HG02943 (cell line): ENCODE measurements around the gene RAP1GDS1.
A peak's percentile ranks its signal among the peaks of the same experiment; 100 is the strongest.
"Not testable (repeated sequence)": the region's sequence is repeated elsewhere in the genome, so short reads cannot be mapped to it uniquely, and the experiment has no call there.

ENCODE experiments used
- ATAC-seq: cut with Tn5 transposase; IDR thresholded peaks from one replicate; pipeline ENCODE4 v1.9.1; 2021; ENCODE audit warnings: mild to moderate bottlenecking, low read depth, moderate library complexity; ENCODE audit not compliant: unreplicated experiment

The RAP1GDS1 gene

DNA sequence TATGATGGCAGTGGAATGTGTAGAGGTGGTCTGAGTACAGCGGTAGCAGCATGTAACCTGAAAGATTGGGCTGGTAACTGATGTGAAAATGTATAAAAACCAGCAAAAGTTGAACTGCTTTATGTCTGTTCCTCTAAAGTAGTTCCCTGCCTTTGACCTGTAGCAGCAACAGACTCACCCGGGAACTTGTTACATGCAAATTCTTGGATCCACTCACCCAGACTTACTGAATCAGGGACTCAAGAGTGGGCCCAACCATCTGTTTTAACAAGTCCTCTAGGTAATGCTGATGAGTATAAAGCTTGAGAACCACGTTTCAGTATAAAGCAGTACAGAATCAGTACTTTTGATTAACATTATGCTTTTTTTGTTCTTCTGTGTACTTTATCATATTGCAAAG is 84.7 kb downstream of the RAP1GDS1 start:
- no peak for ATAC-seq

DNA sequence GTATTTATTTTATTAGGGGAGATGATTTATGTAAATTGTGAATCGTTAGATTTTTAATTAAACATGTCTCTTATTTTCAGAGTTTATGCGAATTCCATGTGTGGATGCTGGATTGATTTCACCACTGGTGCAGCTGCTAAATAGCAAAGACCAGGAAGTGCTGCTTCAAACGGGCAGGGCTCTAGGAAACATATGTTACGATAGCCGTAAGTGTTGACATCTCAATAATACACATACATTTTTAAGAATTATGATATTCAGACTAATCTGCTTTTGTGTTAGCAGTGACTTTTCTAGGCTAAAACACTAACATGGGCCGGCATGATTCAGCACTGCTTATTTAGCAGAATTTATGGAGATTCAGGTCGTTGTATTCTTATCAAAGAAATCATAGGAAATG is 91.2 kb downstream of the RAP1GDS1 start:
- no peak for ATAC-seq

DNA sequence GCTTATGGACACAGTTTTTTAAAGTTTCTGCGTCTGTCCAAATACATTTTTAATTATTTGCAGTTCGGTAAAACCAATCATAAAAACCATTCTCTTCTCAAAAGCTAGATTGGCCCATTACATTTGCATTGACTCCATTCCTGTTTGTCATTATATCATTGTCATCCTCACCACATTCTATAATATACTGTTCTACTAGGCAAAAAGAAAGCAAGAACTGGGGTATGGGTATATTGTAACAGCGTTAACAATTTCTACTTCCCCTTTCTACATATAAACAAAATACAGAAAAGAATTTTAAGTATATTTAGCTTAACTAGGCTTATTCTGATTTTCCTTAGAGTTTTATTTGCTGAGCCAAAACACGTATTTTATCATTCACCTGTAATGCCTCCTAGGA is 91.8 kb downstream of the RAP1GDS1 start:
- no peak for ATAC-seq

DNA sequence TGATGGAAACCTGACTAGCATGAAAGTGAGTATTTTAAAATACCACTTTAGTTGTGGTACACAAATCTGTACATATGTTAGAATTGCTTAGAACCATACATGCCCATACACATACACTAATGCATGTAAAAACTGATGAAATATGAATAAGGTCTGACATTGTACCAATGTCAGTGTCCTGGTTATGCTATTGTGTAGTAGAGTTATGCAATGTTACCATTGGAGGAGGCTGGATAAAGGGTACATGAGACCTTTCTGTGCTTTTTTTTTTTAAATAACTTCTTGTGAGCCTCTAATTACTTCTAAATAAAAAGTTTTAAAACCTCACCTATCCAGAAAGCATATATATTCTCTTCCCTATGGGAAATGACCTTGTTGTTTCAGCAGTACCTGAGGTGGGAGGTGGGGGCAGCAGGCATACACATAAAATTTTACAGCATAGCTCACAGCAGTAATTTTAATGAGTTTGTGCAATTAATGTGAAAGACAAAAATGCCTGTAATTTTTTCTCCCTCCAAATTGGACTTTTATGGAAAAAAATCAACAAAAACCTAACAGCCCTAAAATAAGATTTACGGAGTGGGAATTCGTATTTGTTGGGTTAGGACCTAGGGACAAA is 97.6 kb downstream of the RAP1GDS1 start:
- ATAC-seq = no peak

DNA sequence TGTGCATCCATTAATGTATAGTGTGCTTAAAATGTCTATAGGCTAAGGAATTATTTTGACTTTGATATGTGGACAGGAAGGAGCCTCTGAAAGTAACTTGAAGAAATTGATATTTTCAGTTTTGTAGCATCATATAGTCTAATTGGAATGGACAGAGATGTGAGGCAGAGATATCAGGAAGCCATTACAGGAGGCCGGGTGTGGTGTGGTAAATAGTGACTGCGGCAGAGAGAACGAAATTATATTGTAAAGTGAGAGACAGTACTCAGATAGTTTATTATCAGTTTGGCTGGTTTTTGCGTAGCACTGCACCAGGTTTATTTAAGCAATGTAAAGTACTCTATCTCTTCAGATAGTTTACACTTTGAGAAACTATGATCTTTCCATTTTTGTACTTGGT is 98.5 kb downstream of the RAP1GDS1 start:
- no peak for ATAC-seq

DNA sequence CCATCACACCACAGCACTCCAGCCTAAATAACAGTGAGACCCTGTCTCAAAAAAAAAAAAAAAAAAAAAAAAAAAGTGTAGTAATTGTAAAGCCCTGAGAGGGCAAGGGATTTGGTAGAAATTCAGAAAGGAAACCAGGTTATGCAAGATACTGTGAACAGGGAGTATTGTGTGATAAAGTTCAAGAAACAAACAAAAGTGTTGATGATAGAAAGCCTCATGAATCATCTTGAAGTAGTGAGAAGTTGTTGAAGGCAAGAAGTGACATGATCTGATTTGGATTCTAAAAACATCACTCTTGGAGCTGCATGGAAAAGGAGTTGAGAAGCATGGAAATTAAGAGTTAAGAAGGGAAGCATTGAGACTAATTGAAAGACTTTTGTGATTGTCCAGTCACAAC is 102.2 kb downstream of the RAP1GDS1 start:
- ATAC-seq = no peak

DNA sequence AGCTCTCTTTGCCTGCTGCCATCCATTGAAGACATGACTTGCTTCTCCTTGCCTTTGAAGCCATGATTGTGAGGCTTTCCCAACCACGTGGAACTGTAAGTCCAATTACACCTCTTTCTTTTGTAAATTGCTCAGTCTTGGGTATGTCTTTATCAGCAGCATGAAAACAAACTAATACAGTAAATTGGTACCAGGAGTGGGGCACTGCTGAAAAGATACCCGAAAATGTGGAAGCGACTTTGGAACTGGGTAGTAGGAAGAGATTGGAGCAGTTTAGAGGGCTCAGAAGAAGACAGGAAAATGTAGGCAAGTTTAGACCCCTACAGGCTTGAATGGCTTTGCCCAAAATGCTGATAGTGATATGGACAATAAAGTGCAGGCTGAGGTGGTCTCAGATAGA is 105.1 kb downstream of the RAP1GDS1 start:
- not testable (repeated sequence) for ATAC-seq

DNA sequence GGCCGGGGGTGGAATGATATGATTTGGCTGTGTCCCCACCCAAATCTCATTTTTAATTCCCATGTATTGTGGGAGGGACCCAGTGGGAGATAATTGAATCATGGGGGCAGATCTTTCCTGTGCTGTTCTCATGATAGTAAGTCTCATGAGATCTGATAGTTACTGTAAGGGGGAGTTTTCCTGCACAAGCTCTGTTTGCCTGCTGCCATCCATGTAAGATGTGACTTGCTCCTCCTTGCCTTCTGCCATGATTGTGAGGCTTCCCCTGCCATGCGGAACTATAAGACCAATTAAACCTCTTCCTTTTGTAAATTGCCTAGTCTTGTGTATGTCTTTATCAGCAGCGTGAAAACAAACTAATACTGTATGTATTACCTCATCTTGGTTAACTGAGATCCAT is 106.8 kb downstream of the RAP1GDS1 start:
- ATAC-seq = not testable (repeated sequence)

DNA sequence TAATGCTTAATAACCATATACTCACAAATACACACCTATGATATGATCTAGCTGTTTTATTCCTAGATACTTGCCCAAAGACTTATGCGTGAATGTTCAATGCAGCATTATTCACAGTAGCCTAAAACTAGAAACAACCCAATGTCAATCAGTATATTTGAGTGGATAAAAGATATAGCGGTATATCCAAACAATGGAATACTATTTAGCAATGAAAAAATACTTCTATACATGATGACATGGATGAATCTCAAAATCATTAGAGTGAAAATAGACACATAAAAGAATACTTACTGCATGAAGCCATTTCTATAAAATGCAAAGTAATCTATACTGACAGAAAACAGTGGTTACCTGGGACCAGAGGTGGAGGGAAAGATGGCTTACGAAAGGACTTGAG is 108.1 kb downstream of the RAP1GDS1 start:
- ATAC-seq = no peak

DNA sequence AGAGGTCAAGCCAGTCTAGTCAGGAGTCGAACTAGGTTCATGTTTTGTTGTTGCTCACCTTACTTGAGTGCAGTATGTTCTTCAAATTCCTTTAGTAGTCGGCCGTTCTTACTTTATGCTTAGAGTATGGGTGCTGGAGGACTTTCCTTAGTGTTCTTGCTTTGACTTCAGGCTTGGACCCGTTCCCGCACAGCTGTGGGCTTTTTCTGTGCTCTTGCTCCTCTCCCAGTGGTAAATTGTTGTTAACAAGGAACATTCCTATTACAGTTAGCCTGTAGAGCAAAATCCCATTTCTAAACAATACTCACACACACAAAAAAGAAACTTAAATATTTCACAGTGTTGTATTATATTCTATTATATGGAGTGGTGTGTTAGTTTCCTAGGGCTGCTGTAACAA is 113.5 kb downstream of the RAP1GDS1 start:
- no peak for ATAC-seq

DNA sequence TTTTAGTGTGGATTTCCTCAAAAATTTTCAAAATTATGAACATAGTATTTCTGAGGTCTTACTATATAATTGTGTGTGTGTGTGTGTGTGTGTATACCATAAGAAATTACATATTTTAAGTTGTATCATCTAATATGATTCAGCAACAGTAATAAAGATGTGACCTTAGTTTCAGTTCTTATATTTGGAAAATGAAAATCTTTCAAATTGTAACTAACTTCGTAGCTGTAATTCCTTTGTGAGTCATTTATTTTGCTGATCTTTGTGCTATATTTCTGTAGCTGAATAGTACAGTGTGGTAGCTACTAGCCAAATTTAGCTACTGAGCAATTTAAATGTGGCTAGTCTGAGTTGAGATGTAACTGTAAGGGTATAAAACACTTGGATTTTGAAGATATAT is 116.4 kb downstream of the RAP1GDS1 start:
- ATAC-seq = no peak

DNA sequence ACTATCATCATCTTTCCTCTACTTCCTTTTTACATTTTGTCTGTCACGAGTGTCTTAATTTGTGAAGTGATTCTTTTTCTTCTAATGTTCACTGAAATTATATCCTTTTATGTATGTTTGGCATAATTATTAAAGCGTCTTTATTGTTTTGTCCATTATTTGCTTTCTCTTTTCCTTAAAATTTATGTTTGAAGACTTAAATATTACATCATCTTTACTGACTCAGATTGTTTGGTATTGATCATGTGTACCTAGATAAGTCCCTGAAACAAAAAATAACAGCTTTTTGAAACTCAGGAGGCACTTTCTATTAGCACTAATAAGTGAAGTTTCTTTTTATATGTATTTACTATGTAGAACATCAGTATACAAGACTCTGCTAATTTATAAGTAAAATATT is 120.1 kb downstream of the RAP1GDS1 start:
- no peak for ATAC-seq

DNA sequence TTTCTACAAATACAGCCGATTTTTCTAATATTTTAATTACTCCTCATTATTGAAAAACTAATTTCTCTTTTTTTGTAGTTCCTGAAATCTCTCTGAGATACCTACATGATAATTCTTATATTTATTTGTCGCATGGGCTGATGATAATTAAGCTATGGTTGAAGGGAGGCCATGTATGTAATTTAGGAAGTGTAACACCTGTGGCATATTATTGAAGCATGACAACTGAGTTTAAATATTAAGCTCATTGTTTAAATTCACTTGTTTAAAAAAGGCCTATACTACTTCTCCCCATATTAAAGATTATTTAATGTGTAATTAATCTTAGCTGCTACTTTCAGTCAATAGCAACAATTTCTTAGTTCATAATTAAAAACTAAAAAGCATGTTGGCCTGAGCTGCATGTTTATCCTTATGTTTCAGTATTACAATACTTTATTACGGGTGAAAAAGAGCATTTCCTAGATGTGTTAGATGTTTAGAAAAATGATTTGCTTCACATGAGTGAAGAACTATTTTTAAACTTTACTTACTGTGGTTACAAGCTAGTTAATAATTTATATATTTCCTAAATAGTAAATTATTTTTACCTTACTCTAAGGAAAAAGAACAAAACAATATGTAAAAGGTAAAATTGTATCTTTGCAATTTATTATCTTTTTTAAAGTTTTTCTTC is 122.4 kb downstream of the RAP1GDS1 start:
- peak; percentile 82 for ATAC-seq

DNA sequence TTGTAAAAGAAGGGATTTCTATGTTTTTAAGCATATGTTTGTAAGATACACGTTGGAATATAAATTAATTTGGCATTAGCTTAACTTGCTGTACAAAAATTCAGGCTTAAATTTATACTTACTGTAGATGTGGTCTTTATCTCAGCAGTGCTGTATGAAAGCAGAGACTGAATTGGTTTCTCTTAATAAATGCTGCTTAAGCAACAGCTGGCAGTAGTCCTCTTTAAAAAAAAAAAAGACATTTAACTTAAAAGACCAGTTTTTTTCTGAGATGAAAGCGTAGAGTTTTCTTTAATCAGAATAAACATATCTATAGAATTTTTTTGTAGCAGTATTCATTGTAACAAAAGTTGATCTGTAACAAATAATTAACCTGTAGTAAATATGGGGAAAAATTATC is 124.6 kb downstream of the RAP1GDS1 start:
- no peak for ATAC-seq

DNA sequence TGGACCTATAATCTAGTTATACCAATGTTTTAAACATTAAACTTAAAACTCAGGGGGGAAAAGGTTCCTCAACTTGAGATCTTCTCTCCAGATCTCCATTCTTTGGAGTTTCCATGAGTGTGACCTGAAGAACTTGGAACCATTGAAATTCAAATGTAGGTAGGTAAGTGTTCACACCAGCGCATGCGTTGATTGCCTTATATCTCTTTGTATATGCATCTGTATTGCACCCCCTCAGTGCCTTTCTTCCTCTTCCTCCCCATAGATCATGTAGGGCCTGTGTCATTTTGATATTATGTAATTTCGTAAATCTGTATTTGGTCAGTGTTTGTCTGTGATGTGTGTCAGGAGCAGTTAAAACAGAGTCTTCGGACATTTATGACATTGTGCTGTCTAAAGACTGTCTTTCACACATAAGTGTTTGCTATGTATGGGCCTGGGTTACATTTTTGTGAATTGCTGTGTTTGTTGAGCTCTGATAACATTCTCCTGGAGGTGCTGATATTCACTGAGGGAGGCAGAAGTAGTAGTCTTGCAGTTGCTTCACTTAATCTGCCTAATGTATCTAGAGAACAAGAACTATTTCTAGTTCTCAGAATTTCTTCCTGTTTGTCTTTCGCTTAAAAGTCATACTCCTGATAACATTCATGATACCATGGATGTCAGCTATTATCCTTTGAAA is 126.3 kb downstream of the RAP1GDS1 start:
- no peak for ATAC-seq

DNA sequence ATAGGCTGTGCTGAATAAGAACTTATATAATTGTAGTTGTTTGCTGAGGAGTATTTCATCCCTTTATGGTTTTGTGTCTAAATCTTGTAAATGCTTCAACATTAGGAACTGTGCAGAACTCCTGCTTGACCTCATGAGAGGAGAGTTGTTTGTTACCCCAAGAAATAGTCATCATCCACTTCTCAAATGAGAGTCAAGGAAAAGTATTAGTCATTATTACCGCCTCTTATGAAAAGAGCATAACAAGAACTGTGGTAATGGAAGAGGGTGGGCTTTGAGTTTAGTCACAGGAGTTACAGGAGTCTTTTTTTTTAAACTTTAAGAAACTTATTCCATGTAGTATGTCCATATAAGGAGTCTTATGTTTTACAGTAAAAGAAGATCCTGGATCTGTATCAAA is 132.9 kb downstream of the RAP1GDS1 start:
- ATAC-seq = no peak

DNA sequence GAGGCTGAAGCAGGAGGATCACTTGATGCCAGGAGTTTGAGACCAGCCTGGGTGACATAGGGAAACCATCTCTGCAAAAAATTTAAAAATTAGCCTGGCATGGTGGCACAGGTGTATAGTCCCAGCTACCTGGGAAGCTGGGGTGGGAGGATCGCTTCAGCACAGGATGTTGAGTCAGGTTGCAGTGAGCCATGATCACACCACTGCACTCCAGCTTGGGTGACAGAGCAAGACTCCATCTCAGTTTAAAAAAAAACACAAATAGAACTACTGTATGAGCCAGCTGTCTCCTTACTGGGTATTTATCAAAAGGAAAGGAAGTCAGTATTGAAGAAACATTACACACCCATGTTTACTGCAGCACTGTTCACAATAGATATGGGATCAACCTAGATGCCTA is 138.7 kb downstream of the RAP1GDS1 start:
- no peak for ATAC-seq

DNA sequence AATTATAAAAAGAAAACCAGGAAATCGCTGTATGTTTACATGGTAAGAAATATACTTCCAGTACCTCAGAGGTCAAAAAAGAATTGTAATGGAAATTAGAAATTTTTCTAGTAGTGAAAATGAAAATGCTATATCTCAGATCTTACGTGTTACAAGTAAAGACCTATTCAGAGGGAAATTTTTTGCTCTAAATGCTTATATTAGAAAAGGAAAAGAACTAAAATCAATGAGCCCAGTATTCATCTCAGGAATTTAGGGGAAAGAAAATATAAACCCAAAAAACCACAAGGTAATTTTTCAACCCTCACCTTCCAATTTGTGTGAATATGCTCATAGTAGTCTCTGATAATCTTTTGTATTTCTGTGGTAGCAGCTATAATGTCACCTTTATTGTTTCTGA is 145.6 kb downstream of the RAP1GDS1 start:
- ATAC-seq = no peak

DNA sequence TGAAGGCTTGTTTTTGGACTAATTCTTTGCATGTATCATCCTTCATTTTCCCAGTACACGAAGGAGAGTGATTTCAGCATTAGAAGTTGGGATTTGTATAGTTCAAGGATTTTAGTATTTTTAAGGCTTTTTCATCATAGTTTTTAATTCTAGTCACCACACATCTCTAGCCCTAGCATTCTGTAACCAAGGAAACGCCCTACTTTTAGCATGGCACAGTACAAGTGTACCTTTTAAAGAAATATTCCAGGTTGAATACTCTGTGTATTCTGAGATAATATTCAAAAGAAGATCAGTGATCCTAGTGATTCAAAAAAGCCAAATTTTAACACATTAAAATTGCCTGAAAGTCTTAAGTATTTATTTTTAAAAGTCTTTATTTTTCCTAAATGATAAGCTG is 150.5 kb downstream of the RAP1GDS1 start:
- ATAC-seq = no peak

DNA sequence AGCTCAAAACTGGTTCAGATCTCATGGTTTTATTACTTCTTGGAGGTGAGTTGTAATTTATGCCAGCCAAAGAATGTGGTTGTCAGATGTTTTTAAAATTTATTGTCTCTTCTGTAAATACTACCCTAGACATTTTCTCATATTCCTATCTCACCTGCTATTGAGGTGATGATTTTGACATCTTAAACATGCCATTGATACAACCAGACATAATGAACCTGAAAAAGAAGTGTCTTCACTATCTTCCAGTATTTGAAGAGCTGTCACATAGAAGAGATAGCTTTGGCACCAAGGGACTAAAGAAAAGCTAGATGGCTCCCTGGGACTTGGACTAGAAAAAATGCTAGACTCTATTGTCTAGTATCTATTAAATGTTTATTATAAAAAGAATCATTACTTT is 155.7 kb downstream of the RAP1GDS1 start:
- ATAC-seq = no peak

DNA sequence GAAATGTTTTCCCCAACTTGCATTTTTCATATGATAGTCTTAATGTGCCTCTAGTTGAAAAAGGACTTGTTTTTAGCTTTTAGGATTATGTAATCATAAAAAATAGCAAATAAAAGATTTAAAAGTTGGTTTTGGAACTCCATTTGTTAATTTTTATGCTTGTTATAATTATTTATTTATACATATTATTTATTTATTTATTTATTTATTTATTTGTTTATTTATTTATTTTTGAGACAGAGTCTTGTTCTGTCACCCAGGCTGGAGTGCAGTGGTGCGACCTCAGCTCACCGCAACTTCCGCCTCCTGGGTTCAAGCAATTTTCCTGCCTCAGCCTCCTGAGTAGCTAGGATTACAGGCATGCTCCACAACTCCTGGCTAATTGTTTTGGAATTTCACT is 159.0 kb downstream of the RAP1GDS1 start:
- not testable (repeated sequence) for ATAC-seq

DNA sequence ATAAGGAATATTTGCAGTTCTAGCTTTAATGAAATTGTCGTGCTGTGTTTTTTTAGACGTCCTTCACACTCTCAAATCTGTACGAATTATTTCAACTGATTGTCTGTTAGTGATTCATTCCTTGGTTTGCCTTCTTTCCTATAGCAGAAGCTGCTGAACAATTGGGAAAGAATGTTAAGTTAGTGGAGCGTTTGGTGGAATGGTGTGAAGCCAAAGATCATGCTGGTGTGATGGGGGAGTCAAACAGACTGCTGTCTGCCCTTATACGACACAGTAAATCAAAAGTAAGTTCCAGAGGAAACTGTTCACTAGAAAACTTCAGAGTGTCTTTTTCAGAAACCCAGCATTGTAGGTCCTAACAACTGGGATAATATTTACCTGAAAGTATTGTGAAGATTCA is 159.9 kb downstream of the RAP1GDS1 start:
- no peak for ATAC-seq
